ENCODE measurements around the gene IGFN1.
A peak's percentile ranks its signal among the peaks of the same experiment; 100 is the strongest.
"Not testable (repeated sequence)": the region's sequence is repeated elsewhere in the genome, so short reads cannot be mapped to it uniquely, and the experiment has no call there.

The IGFN1 gene

DNA sequence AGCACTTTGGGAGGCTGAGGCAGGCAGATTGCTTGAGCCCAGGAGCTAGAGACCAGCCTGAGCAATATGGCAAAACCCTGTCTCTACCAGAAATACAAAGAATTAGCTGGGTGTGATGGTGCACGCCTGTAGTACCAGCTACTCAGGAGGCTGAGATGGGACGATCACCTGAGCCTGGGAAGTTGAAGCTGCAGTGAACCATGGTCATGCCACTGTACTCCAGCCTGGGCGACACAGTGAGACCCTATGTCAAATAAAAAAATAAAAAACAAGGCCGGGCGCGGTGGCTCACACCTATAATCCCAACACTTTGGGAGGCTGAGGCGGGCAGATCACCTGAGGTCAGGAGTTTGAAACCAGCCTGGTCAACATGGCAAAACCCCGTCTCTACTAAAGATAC lies 27.6 kb upstream of the IGFN1 start:
- not testable (repeated sequence) for DNase-seq (ENCODE audit: low read depth in 2 of 3, low spot score in 1 of 3)

DNA sequence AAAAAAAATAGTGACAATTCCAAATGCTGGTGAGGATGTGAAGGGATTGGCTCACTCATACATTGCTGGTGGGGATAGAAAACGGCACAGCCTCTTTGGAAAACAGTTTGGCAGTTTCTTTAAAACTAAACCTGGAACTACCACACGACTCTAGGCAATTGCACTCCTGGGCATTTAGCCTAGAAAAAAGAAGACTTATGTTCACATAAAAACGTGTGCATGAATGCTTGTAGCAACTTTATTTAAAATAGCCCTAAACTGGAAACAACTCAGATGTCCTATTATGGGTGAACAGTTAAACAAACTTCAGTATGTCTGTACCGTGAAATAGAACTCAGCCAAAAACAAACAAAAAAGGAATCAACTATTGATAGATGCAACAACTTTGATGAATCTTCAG lies 26.9 kb upstream of the IGFN1 start:
- DNase-seq (ENCODE audit: low read depth in 2 of 3, low spot score in 1 of 3), result no peak

DNA sequence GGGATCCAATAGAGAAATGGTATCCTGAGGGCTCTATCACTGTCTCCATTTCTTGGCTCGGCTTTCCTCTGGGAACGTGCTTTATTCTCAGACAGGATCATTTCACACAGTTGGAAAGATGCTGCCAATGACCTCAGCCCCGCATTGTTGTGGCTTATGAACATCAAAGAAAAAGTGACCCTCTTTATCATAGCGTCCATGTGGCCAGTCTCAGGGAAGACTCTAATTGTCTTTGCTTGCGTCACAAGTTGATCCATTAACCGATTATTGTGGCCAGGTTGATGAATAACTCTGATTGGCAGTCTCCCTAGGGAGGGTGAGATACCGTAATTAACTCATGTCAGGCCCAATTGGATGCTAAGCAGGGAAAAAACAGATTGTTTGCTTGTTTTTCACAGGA lies 26.0 kb upstream of the IGFN1 start:
- no peak for DNase-seq (ENCODE audit: low read depth in 2 of 3, low spot score in 1 of 3)

- no peak for DNase-seq (ENCODE audit: low read depth in 2 of 3, low spot score in 1 of 3)
Observed at GRCh38 chr1:201167041-201167991, 23.3 kb upstream of the IGFN1 start.

DNA sequence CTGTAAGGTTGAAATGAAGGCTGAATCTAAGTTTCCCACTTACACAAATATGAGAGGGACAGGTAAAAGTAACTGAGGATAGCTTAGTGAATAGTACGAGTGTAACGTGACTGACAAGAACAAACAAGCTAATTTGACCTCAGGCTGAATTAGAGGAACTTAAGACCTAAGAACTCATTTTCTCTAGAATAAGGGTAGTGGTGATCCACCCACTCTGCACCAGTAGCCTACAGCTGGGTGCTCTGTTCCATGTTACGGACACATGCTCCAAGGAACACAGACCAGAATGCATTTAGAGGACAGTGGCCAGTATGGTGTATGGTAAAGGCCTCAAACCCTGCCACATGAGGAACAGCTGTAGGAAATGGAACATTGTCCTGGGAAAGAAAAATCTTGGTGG lies 21.4 kb upstream of the IGFN1 start:
- DNase-seq (ENCODE audit: low read depth in 2 of 3, low spot score in 1 of 3), result no peak

GRCh38 chr1:201169971-201170532 lies 20.6 kb upstream of the IGFN1 start:
- no peak for DNase-seq (ENCODE audit: low read depth in 2 of 3, low spot score in 1 of 3)

- peak; percentile 69 to 78 (median 77) for DNase-seq (ENCODE audit: low read depth in 2 of 3, low spot score in 1 of 3)
Observed at GRCh38 chr1:201170533-201171062, 20.0 kb upstream of the IGFN1 start.

DNA sequence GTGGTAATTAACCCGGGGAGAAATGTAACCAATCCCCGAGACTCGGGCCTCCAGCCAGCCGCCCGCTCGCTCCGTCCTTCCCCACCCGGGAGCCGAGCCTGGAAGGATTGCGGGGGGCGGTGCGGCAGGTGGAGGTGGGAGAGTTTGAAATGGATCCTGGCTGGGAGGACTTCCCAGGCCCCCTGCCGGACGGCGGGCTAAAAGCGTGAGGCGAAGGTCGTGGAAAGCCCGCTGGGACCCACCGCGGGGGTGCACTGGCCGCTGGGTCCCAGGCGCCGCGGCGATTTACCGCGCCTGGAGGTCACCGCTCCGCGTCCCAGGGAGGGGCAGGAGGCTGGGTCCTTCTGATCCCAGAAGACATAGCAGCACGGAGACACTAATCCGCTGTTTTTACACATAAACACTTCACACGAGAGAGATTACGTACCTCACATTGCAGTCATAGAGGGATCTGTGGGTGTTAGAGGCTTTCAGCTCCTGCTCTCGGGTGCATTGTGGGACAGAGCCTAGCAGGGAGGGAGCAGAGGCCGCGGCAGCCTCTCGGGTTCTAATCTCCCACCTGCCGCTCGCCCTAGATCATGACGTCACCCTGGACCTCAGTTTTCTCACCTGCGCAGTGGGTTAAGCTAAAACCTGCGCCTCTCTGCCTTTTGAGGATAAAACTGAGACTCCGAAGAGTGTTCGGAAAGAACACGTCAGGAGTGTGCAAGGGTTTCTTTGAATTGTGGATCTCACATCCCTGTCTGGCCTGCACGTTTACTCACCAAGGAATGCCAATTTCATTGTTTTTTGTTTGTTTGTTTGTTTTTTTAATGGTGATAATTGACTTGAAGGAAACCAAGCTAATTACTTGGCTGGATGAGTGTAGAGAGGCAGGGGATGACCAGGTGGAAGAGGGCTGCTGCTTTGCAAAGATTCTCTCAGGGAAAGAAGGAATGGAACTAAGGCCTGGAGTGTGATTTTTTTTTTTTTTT lies 19.3 kb upstream of the IGFN1 start:
- DNase-seq (ENCODE audit: low read depth in 2 of 3, low spot score in 1 of 3), result peak; percentile 40 to 57 (median 48)

DNA sequence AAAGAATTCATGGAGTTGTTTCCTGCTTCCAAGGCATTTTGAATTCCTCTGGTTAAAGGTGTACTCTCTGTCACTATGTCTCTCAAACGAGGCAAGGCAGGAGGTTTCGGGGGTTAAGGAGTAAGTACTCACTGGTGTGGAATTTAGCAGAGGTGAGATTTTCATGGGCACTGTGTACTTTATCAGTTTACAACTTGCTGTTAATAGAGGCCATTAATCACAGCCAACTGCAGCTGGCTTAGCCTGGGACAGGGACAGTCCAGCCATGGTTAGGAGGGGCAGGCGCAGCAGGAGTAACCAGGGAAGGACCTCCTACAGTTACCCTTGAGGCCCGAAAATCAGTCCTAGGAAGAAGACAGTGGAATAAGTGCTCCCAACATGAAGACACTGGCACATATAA lies 18.3 kb upstream of the IGFN1 start:
- DNase-seq (ENCODE audit: low read depth in 2 of 3, low spot score in 1 of 3), result no peak

DNA sequence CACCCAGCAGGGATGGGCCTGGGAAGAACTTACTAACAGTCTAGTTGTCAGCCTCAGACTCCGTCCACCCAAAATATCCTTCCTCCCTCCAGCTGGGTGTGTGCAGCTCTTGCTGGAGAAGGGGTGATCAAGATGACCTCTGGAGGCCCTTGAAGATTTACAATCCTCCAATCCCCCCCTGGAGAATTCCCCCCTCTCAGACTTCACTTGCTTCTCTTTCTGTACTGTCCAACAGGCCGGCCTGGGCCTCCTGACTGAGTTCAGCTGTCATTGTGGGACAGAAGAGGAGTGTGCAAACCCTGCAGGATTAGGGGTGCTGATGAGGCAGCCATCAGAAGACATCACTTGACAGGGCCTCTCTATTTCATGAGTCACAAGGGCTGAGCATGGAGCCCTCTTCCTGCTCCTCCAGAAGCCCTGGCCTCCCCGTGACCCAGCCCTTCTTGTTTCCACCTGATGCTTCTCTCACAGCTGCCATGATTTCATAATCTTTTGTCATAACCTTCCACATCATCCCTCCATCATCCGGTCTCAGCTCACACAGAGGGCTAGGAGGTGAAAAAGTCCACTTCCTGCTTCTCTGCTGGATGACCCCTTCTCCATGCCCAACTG lies 17.5 kb upstream of the IGFN1 start:
- DNase-seq (ENCODE audit: low read depth in 2 of 3, low spot score in 1 of 3), result no peak

GRCh38 chr1:201173736-201174135 lies 16.9 kb upstream of the IGFN1 start:
- no peak for DNase-seq (ENCODE audit: low read depth in 2 of 3, low spot score in 1 of 3)

- DNase-seq (ENCODE audit: low read depth in 2 of 3, low spot score in 1 of 3), result no peak
Observed at GRCh38 chr1:201175820-201176500, 14.7 kb upstream of the IGFN1 start.

DNA sequence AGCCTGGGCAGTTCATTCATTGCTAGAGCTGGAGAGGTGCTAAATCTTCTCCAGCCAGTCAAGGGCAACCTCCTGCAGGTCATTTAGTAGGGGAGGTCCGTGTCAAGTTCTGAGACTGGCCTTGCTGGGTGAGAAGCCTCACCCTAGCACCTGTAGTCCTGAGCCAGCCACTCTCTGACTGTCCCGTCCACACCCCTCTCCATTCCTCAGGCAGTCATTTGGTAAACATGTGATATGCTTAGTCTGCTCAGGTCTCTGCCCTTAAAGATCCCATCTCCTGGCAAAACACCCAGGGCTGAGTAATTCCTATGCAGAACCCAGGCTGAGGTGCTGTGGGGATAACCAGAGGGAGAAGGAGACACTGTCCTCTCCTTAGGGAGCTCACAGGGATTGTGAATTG lies 13.7 kb upstream of the IGFN1 start:
- no peak for DNase-seq (ENCODE audit: low read depth in 2 of 3, low spot score in 1 of 3)

DNA sequence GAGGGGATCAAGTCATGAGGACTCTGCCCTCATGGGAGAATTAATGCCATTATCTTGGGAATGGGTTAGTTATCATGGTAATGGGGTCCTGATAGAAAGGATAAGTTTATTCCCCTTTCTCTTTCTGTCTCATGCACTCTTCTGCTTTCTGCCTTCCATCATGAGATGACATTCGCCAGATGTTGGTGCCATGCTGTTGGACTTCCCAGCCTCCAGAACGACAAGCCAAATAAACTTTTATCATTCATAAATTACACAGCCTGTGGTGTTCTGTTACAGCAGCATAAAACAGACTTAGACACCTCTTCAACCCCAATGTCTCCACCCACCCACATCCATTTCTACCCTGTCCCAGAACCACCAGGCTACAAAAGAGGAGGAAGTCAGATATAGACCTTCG lies 11.9 kb upstream of the IGFN1 start:
- no peak for DNase-seq (ENCODE audit: low read depth in 2 of 3, low spot score in 1 of 3)

- no peak for DNase-seq (ENCODE audit: low read depth in 2 of 3, low spot score in 1 of 3)
Observed at GRCh38 chr1:201180141-201180540, 10.5 kb upstream of the IGFN1 start.

DNA sequence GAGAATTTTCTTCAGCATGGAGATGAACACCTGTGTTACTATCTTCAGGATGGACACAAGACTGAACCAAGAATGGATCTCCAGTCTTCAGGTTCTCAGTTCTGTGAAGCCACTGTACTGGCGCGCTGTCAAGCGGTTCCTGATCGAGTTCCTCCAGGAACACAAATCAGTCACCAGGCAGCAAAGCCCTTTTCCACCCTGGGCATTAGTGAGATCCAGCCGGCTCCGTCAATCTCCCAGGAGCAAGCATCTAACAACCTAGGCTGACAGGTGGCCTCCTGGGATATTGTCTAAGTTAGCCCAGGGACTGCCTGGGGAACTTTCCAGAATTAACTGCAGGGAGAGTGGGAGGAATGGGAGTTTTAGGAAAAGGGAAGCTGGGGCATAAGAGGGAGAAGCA lies 9.7 kb upstream of the IGFN1 start:
- DNase-seq (ENCODE audit: low read depth in 2 of 3, low spot score in 1 of 3), result no peak

- DNase-seq (ENCODE audit: low read depth in 2 of 3, low spot score in 1 of 3), result no peak
Observed at GRCh38 chr1:201181323-201181722, 9.3 kb upstream of the IGFN1 start.

DNA sequence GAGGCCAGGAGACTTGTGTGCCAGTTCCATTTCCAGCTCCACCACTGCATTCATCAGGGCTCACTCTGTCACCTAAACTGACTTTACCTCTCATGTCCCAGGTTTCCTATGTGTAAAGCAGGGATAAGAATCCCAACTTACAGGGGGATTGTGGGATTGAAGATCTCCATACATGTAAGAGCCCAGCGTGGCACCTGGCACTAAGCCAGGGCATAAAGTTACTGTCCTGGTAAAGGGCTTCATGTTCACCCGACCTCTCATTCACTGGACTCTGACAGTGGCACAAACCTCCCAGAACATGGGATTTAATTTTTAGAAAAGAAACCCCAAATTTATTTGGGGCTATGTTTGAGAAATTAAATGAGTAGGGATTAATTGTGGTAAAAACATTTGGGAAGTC lies 8.9 kb upstream of the IGFN1 start:
- DNase-seq (ENCODE audit: low read depth in 2 of 3, low spot score in 1 of 3), result no peak

DNA sequence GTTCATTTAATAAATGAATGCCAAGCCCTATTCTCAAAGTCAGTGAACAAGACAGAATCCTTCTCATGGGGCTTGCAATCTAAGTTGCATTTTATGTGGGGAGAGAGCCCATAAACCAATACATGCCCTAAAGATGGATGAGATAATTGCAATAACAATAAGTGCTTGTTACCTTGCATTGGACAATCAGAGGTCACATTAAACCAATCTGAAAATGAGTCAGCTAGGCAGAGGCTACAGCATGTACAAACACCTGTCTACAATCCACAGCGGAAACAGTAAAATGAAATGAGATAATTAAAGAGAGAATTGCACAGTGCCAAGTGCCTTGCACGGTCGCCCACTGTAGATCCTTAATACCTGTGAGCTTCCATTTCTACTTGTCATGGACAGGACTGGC lies 7.4 kb upstream of the IGFN1 start:
- no peak for DNase-seq (ENCODE audit: low read depth in 2 of 3, low spot score in 1 of 3)

GRCh38 chr1:201183753-201184152 lies 6.9 kb upstream of the IGFN1 start:
- no peak for DNase-seq (ENCODE audit: low read depth in 2 of 3, low spot score in 1 of 3)
